Lung (tissue), 12 donors: Measurements from ENCODE around the gene CFAP97. TPM values are rescaled to one million over a fixed set of nuclear protein-coding genes. Genes with fewer than 3 reads are reported as not detected.
"Not testable (repeated sequence)": the region's sequence is repeated elsewhere in the genome, so short reads cannot be mapped to it uniquely, and the experiment has no call there.

ENCODE experiments used
- ATAC-seq: fragments of 200-7000 bp; cut with Tn5 transposase; one replicate; pipeline ENCODE4 v1.9.1; 2020; ENCODE audit warnings: moderate number of reproducible peaks; ENCODE audit not compliant: insufficient read depth, low FRiP score
- DNase-seq, 3 donors: peaks; one replicate each; pipeline ENCODE4 v3.0.0-alpha.2; 2013 to 2017
- H3K27ac ChIP-seq, 2 donors: one replicate each; pipeline ENCODE4 v1.5.1; 2013; ENCODE audit warnings: mild to moderate bottlenecking in 2 of 2, moderate library complexity in 2 of 2, control low read depth in 1 of 2, inconsistent platforms in 1 of 2, low read depth in 1 of 2, low read length in 1 of 2
- H3K27me3 ChIP-seq, 3 donors: one replicate each; pipeline ENCODE4 v1.5.1; 2013; ENCODE audit warnings: low read length in 2 of 3; ENCODE audit not compliant: control insufficient read depth in 3 of 3, insufficient read depth in 3 of 3
- H3K36me3 ChIP-seq, 4 donors: one replicate each; pipeline ENCODE4 v1.5.1; 2013; ENCODE audit warnings: low read length in 4 of 4, mild to moderate bottlenecking in 1 of 4, moderate library complexity in 1 of 4; ENCODE audit not compliant: control insufficient read depth in 4 of 4, insufficient read depth in 4 of 4
- H3K4me1 ChIP-seq, 5 donors: one replicate each; pipeline ENCODE4 v1.5.1; 2013; ENCODE audit warnings: low read length in 5 of 5, mild to moderate bottlenecking in 2 of 5, moderate library complexity in 1 of 5; ENCODE audit not compliant: control insufficient read depth in 5 of 5, insufficient read depth in 5 of 5
- H3K4me3 ChIP-seq: one replicate; pipeline ENCODE4 v1.5.1; 2013; ENCODE audit warnings: mild to moderate bottlenecking, control low read depth, moderate library complexity
- H3K9ac ChIP-seq, 2 donors: one replicate each; pipeline ENCODE4 v1.5.1; 2013; ENCODE audit warnings: low read length in 2 of 2, control low read depth in 1 of 2; ENCODE audit not compliant: insufficient read depth in 1 of 2
- H3K9me3 ChIP-seq, 4 donors: one replicate each; pipeline ENCODE4 v1.5.1; 2013; ENCODE audit warnings: low read length in 3 of 4, mild to moderate bottlenecking in 1 of 4, moderate library complexity in 1 of 4; ENCODE audit not compliant: control insufficient read depth in 4 of 4, insufficient read depth in 3 of 4
- WGBS, 2 donors: extraction: QIAGEN DNeasy Blood & Tissue Kit; methylation state at CpG; one replicate each; pipeline ENCODE4 v1.1.7; 2013; 5-methylcytosine and 5-hydroxymethylcytosine counted together
- polyA plus RNA-seq, 2 donors: library from polyadenylated mRNA; stranded (reverse); fragments of 200-250 nt; gene quantifications; one replicate each; pipeline ENCODE4 v1.2.1, GENCODE V29; 2013
- total RNA-seq, 2 donors: library from RNA; depleted of rRNA in 1 of 2; stranded (reverse); fragments of >200 nt in 1 of 2; gene quantifications; one replicate each; pipeline ENCODE4 v1.2.1, GENCODE V29; 2014 to 2021
- TF ChIP-seq, protein P1 (sequence below): IDR thresholded peaks from 2 replicates; pipeline ENCODE4 v1.5.1; 2012; ENCODE audit warnings: mild to moderate bottlenecking; ENCODE audit errors: control extremely low read depth, extremely low read depth
- donor health status: control.
- donor health status: control.
- donor health status: Bipolar disorder and iron deficiency.
- donor health status: healthy.
- donor health status: DM: yes; HTN: yes; CAD: no.

The CFAP97 gene
- total and polyA plus RNA-seq, 4 donors, result 5.4 to 39.2 (median 22.0) TPM

DNA sequence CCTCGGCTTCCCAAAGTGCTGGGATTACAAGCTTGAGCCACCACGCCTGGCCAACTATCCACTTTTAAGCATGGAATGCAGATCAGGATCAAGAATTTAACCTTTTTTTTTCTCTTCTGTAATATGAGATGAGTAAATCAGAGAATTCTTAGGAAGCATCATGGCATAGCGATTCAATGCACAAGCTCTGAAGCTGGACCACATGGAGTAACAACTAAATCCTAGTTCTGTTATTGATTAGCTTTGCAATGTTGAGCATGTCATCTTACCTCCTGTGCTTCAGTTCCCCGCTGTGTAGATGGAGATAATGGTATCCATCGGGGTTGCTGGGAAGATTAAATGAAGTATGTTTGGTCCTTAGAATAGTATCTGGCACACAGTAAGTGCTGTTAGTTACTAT is 3.7 kb upstream of the CFAP97 start:
- ATAC-seq, result no peak

DNA sequence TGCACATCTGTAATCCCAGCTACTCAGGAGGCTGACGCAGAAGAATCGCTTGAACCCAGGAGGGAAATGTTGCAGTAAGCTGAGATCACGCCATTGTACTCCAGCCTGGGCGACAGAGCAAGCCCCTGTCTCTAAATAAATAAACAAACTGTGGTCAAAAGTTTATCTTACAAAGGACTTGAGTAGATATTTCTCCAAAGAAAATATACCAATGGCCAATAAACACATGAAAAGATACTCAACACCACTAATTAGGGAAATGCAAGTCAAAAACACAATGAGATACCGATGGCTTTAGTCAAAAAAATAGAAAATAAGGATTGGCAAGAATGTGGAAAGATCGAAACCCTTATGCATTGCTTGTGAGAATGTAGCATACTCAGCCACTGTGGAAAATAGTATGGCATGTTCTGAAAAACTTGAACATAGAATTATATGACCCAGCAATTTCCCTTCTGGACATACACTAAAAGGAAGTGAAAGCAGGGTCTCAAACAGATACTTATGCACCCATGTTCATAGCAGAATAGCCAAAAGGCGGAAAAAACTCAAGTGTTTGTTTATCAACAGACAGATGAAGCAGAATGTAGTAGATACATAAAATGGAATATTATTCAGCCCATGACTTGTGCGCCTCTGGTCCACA is 2.0 kb upstream of the CFAP97 start:
- no peaks in the 10 kb centered on the region for H3K27me3 ChIP-seq
- TF ChIP-seq, protein P1, sequence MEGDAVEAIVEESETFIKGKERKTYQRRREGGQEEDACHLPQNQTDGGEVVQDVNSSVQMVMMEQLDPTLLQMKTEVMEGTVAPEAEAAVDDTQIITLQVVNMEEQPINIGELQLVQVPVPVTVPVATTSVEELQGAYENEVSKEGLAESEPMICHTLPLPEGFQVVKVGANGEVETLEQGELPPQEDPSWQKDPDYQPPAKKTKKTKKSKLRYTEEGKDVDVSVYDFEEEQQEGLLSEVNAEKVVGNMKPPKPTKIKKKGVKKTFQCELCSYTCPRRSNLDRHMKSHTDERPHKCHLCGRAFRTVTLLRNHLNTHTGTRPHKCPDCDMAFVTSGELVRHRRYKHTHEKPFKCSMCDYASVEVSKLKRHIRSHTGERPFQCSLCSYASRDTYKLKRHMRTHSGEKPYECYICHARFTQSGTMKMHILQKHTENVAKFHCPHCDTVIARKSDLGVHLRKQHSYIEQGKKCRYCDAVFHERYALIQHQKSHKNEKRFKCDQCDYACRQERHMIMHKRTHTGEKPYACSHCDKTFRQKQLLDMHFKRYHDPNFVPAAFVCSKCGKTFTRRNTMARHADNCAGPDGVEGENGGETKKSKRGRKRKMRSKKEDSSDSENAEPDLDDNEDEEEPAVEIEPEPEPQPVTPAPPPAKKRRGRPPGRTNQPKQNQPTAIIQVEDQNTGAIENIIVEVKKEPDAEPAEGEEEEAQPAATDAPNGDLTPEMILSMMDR, result no peak
- DNase-seq (no peak), ATAC-seq (no peak)
- H3K9me3 ChIP-seq, result no peaks in the 10 kb centered on the region
- no peak overlapping the region for H3K4me3 ChIP-seq
- no peak overlapping the region for H3K9ac ChIP-seq
- H3K27ac ChIP-seq, result no peak overlapping the region
- peaks cover under 1 to 22% (median 7%) of the 10 kb centered on the region in 5 donors for H3K4me1 ChIP-seq
- 95 to 97% methylated on average over 8 of the region's 8 CpGs for WGBS, 2 donors
- H3K36me3 ChIP-seq, result no peaks in the 10 kb centered on the region

More for the DNA sequence above, 3.7 kb upstream of the CFAP97 start:
- Histone ChIP-seq H3K27me3 (peaks cover 0 to 4% (median 0%) of the 10 kb centered on the region in 3 donors), H3K27ac (no peak overlapping the region), H3K36me3 (no peaks in the 10 kb centered on the region), H3K9me3 (no peaks in the 10 kb centered on the region), H3K4me3 (no peak overlapping the region), H3K4me1 (peaks cover 3 to 32% (median 8%) of the 10 kb centered on the region in 5 donors), H3K9ac (no peak overlapping the region)
- no peak for DNase-seq
- TF ChIP-seq, protein P1, result no peak
- WGBS, 2 donors, result 93 to 97% methylated on average over 5 of the region's 5 CpGs

GRCh38 chr4:185205073-185205472 is 1.3 kb upstream of the CFAP97 start:
- DNase-seq, H3K9ac ChIP-seq: not testable (repeated sequence)
- WGBS, 2 donors, result 95 to 98% methylated on average over 13 of the region's 13 CpGs

DNA sequence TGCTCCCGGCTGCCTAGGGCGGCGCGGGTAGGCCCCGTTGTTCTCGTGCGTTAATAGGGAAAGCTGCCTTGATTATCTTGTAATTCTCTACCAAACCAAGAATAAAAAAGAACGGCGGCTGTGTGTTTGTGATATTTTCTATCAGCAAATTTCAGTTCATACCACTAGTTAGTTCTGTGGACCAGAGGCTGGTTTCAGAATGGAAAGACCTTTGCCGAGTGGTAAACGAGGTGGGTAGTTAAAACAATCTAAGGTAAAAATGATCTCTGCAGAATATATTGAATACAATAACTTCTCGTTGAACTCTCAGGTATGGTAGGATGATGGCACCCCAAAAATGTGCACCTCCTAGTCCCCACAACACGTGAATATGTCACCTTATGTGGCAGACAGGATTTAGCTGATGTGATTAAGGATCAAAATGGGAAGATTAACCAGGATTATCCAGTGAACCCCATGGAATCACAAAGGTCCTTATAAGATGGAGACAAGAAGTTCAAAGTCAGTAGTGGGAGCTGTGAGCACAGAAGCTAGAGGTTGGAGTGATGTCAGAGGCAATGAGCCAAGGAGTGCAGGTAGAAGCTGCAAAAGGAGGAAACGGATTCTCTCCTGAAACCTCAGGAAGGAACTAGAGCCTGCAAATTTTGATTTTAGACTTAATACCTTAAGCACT is 574 bp upstream of the CFAP97 start:
- DNase-seq (peak in 2 of 3 donors; percentile 45 to 47), ATAC-seq (no peak)
- peak overlapping the region; percentile 96 to 98 for H3K27ac ChIP-seq
- no peaks in the 10 kb centered on the region for H3K9me3 ChIP-seq
- WGBS, 2 donors, result 4 to 6% methylated on average over 14 of the region's 14 CpGs
- H3K9ac ChIP-seq, result peak overlapping the region; percentile 47 to 86
- H3K4me1 ChIP-seq, result peaks cover 0 to 20% (median 5%) of the 10 kb centered on the region in 5 donors
- peak overlapping the region; percentile 72 for H3K4me3 ChIP-seq
- TF ChIP-seq, protein P1, result no peak
- H3K27me3 ChIP-seq, result no peaks in the 10 kb centered on the region
- H3K36me3 ChIP-seq, result peaks cover 0 to 1% (median 0%) of the 10 kb centered on the region in 4 donors

More at GRCh38 chr4:185205073-185205472, 1.3 kb upstream of the CFAP97 start:
- H3K4me1 ChIP-seq, result peaks cover 0 to 20% (median 5%) of the 10 kb centered on the region in 5 donors
- ATAC-seq, H3K27ac ChIP-seq, H3K27me3 ChIP-seq, H3K9me3 ChIP-seq, H3K36me3 ChIP-seq, H3K4me3 ChIP-seq: not testable (repeated sequence)
